Iris pigment epithelial cell (primary cell): Measurements from ENCODE around the gene ATP8B1.
A peak's percentile ranks its signal among the peaks of the same experiment; 100 is the strongest.
"Not testable (repeated sequence)": the region's sequence is repeated elsewhere in the genome, so short reads cannot be mapped to it uniquely, and the experiment has no call there.

ENCODE experiments used
- DNase-seq: peaks from one replicate; pipeline ENCODE4 v3.0.0-alpha.2; 2011; ENCODE audit warnings: low read depth

The ATP8B1 gene

GRCh38 chr18:57727952-57728807 lies 74.9 kb downstream of the ATP8B1 start:
- peak; percentile 65 for DNase-seq

- not testable (repeated sequence) for DNase-seq
These were observed 83.7 kb downstream of the ATP8B1 start for GRCh38 chr18:57719211-57719935.

- DNase-seq: no peak
These were observed 86.6 kb downstream of the ATP8B1 start for GRCh38 chr18:57716549-57716948.

GRCh38 chr18:57715671-57716070 lies 87.4 kb downstream of the ATP8B1 start:
- no peak for DNase-seq

- no peak for DNase-seq
These were observed 88.0 kb downstream of the ATP8B1 start for GRCh38 chr18:57715073-57715472.

- DNase-seq: no peak
These were observed 92.9 kb downstream of the ATP8B1 start for GRCh38 chr18:57710226-57710625.

- no peak for DNase-seq
These were observed 93.8 kb downstream of the ATP8B1 start for GRCh38 chr18:57709335-57709734.

GRCh38 chr18:57708288-57708687 lies 94.8 kb downstream of the ATP8B1 start:
- DNase-seq: no peak

- no peak for DNase-seq
These were observed 97.1 kb downstream of the ATP8B1 start for GRCh38 chr18:57705832-57706595.

GRCh38 chr18:57705011-57705410 lies 98.1 kb downstream of the ATP8B1 start:
- DNase-seq: no peak

GRCh38 chr18:57698571-57699276 lies 104.4 kb downstream of the ATP8B1 start:
- peak; percentile 78 for DNase-seq

- no peak for DNase-seq
These were observed 105.7 kb downstream of the ATP8B1 start for GRCh38 chr18:57697426-57697825.

- DNase-seq: no peak
These were observed 106.8 kb downstream of the ATP8B1 start for GRCh38 chr18:57696271-57696670.

GRCh38 chr18:57691363-57691762 lies 111.8 kb downstream of the ATP8B1 start:
- DNase-seq: no peak

GRCh38 chr18:57687970-57688369 lies 115.1 kb downstream of the ATP8B1 start:
- no peak for DNase-seq

GRCh38 chr18:57683470-57683869 lies 119.6 kb downstream of the ATP8B1 start:
- no peak for DNase-seq

- DNase-seq: no peak
These were observed 125.6 kb downstream of the ATP8B1 start for GRCh38 chr18:57677262-57678211.

GRCh38 chr18:57674891-57675290 lies 128.2 kb downstream of the ATP8B1 start:
- no peak for DNase-seq

- DNase-seq: no peak
These were observed 133.1 kb downstream of the ATP8B1 start for GRCh38 chr18:57670046-57670445.

GRCh38 chr18:57668021-57668420 lies 135.1 kb downstream of the ATP8B1 start:
- no peak for DNase-seq
